Suprapubic skin (tissue), 4 donors: ENCODE data around the gene MANEA.

Experiments used
- CTCF ChIP-seq, 2 donors: fragments of 200-600 bp in 1 of 2; fragments of 450-650 bp in 1 of 2; sonication (generic) in 1 of 2; IDR thresholded peaks; one replicate each; pipeline ENCODE4 v1.5.1; 2016 to 2019; ENCODE audit warnings: antibody characterized with exemption in 2 of 2, mild to moderate bottlenecking in 1 of 2, moderate library complexity in 1 of 2
- EP300 ChIP-seq: sonication (generic); formaldehyde crosslinking; IDR thresholded peaks from one replicate; pipeline ENCODE4 v1.6.1; 2017; ENCODE audit warnings: antibody characterized with exemption
- POLR2A ChIP-seq, 2 donors: fragments of 450-650 bp; IDR thresholded peaks; one replicate each; pipeline ENCODE4 v1.6.1; 2017; ENCODE audit warnings: antibody characterized with exemption in 2 of 2, mild to moderate bottlenecking in 2 of 2, moderate library complexity in 2 of 2
- POLR2AphosphoS5 ChIP-seq, 3 donors: sonication (generic); formaldehyde crosslinking; IDR thresholded peaks; one replicate each; pipeline ENCODE4 v1.6.1; 2017; ENCODE audit warnings: antibody characterized with exemption in 3 of 3

- TF ChIP-seq CTCF (IDR thresholded peaks at IDR 0.05), result no peak
- TF ChIP-seq POLR2A (IDR thresholded peaks at IDR 0.05), result no peak
- no peak for TF ChIP-seq EP300
- no peak for TF ChIP-seq POLR2AphosphoS5 (IDR thresholded peaks at IDR 0.05)
These were observed 30.3 kb upstream of the MANEA start for GRCh38 chr6:95547043-95547442.
